ENCODE results near the gene MARCKSL1.
A peak's percentile ranks its signal among the peaks of the same experiment; 100 is the strongest.

Gene MARCKSL1

GRCh38 chr1:32342704-32343103 lies 6.7 kb upstream of the MARCKSL1 start:
- H3K4me3 ChIP-seq (ENCODE audit: low read depth in 1 of 2, low read length in 1 of 2), result no peak overlapping the region
- H3K4me1 ChIP-seq (ENCODE audit: control insufficient read depth in 1 of 2, insufficient read depth in 1 of 2, low read depth in 1 of 2, low read length in 1 of 2), result peaks cover 29 to 42% of the 10 kb centered on the region in 2 experiments
- H3K36me3 ChIP-seq, result no peaks in the 10 kb centered on the region
- no peak overlapping the region for H3K27ac ChIP-seq
- TF ChIP-seq CTCF (IDR thresholded peaks at IDR 0.05), result no peak
- no peaks in the 10 kb centered on the region for H3K27me3 ChIP-seq
- H3K9me3 ChIP-seq, result no peaks in the 10 kb centered on the region

GRCh38 chr1:32341971-32342370 lies 5.9 kb upstream of the MARCKSL1 start:
- no peaks in the 10 kb centered on the region for H3K9me3 ChIP-seq
- no peaks in the 10 kb centered on the region for H3K27me3 ChIP-seq
- H3K4me3 ChIP-seq (ENCODE audit: low read depth in 1 of 2, low read length in 1 of 2), result no peak overlapping the region
- peaks cover 36 to 47% of the 10 kb centered on the region in 2 experiments for H3K4me1 ChIP-seq (ENCODE audit: control insufficient read depth in 1 of 2, insufficient read depth in 1 of 2, low read depth in 1 of 2, low read length in 1 of 2)
- H3K27ac ChIP-seq, result no peak overlapping the region
- no peak for TF ChIP-seq CTCF (IDR thresholded peaks at IDR 0.05)
- no peaks in the 10 kb centered on the region for H3K36me3 ChIP-seq

- Histone ChIP-seq H3K9me3 (no peaks in the 10 kb centered on the region), H3K4me3 (ENCODE audit: low read depth in 1 of 2, low read length in 1 of 2) (no peak overlapping the region), H3K4me1 (ENCODE audit: control insufficient read depth in 1 of 2, insufficient read depth in 1 of 2, low read depth in 1 of 2, low read length in 1 of 2) (peaks cover 43 to 54% of the 10 kb centered on the region in 2 experiments), H3K27ac (no peak overlapping the region), H3K36me3 (no peaks in the 10 kb centered on the region), H3K27me3 (no peaks in the 10 kb centered on the region)
- TF ChIP-seq CTCF (IDR thresholded peaks at IDR 0.05), result no peak
These were observed 5.2 kb upstream of the MARCKSL1 start for GRCh38 chr1:32341186-32341757.

GRCh38 chr1:32339363-32339978 lies 3.4 kb upstream of the MARCKSL1 start:
- Histone ChIP-seq H3K9me3 (no peaks in the 10 kb centered on the region), H3K4me1 (ENCODE audit: control insufficient read depth in 1 of 2, insufficient read depth in 1 of 2, low read depth in 1 of 2, low read length in 1 of 2) (peaks cover 46 to 55% of the 10 kb centered on the region in 2 experiments), H3K4me3 (ENCODE audit: low read depth in 1 of 2, low read length in 1 of 2) (peak overlapping the region in 1 of 2 experiments; percentile 26), H3K27ac (peak overlapping the region; percentile 100), H3K27me3 (peaks cover 10% of the 10 kb centered on the region), H3K36me3 (no peaks in the 10 kb centered on the region)
- TF ChIP-seq CTCF (IDR thresholded peaks at IDR 0.05), result no peak

- Histone ChIP-seq H3K9me3 (no peaks in the 10 kb centered on the region), H3K36me3 (no peaks in the 10 kb centered on the region), H3K4me1 (ENCODE audit: control insufficient read depth in 1 of 2, insufficient read depth in 1 of 2, low read depth in 1 of 2, low read length in 1 of 2) (peaks cover 49 to 55% of the 10 kb centered on the region in 2 experiments), H3K27ac (peak overlapping the region; percentile 100), H3K27me3 (peaks cover 16% of the 10 kb centered on the region), H3K4me3 (ENCODE audit: low read depth in 1 of 2, low read length in 1 of 2) (peak overlapping the region in 1 of 2 experiments; percentile 72)
- TF ChIP-seq CTCF (IDR thresholded peaks at IDR 0.05), result no peak
These were observed 2.7 kb upstream of the MARCKSL1 start for GRCh38 chr1:32338637-32339145.
